DMS153 treated with DMSO at 0.1 percent for 48 hours (cell line): Measurements from ENCODE around the gene MCM7.

Experiments
- DNase-seq: peaks from one replicate; lab custom pipeline; 2025; ENCODE audit not compliant: unreplicated experiment; lab: John Stamatoyannopoulos, UW

MCM7 gene

DNA sequence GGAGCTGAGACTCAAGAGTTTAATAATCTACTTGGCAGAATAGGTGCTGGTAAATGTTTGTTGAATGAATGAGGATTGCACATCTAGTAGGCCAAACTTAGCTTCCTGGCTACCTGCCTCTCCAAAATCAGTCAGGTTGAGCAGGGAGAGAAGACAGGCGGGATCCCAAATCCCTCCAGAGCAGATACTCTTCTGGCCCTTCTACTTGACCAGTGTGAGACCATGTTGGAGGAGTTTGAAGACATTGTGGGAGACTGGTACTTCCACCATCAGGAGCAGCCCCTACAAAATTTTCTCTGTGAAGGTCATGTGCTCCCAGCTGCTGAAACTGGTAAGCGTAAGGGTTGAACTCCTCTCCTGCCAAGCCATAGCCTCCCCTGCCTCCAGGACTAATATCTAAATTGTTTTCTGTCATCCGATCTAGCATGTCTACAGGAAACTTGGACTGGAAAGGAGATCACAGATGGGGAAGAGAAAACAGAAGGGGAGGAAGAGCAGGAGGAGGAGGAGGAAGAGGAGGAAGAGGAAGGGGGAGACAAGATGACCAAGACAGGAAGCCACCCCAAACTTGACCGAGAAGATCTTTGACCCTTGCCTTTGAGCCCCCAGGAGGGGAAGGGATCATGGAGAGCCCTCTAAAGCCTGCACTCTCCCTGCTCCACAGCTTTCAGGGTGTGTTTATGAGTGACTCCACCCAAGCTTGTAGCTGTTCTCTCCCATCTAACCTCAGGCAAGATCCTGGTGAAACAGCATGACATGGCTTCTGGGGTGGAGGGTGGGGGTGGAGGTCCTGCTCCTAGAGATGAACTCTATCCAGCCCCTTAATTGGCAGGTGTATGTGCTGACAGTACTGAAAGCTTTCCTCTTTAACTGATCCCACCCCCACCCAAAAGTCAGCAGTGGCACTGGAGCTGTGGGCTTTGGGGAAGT is 23.4 kb upstream of the MCM7 start:
- no peak for DNase-seq

GRCh38 chr7:100122568-100122967 is 21.4 kb upstream of the MCM7 start:
- no peak for DNase-seq

- DNase-seq = peak; percentile 91
These were observed 20.9 kb upstream of the MCM7 start for GRCh38 chr7:100122067-100122466.

GRCh38 chr7:100120733-100121036 is 19.5 kb upstream of the MCM7 start:
- DNase-seq = no peak

DNA sequence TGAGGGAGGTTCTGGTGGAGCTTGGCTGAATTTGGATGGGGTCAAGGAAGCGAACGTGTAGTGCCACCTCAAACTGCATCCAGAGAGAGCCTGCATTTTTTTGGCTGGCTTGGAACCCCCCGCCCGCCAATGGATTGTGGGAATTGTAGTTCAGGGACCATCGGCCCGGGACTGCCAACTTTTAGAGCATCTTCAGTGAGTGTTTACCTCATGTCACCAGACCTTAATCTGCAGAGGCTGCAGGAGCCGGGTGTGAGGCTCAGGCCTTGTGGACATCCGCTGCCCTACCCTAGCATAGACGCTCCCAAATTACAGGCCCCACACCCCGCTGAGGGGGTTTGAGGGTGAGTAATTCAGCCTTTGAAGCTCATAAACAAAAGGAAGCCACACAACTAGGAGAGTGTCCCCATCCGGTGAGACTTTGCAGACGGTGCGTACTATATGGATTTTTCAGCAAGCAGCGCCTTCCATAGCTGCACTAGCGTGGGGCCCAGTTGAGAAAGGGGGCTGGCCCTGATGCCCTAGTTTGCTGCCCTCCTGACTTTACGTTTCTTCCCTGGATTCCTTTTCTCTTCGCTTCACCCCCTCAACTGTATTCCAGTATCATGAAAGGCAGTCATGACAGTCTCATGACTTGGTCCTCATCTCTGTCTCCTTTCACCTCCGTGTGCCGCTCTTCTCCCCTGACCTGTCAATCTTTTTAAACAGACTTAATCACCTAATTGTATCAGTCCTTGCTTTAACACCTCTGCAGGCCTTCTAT is 19.0 kb upstream of the MCM7 start:
- DNase-seq = peak; percentile 31

- peak; percentile 93 for DNase-seq
These were observed 18.1 kb upstream of the MCM7 start, which contains the start of the genes CNPY4 and TAF6 for GRCh38 chr7:100119072-100119969. TSS of gene CNPY4 (plus strand) at chr7:100119634. CDS start at chr7:100119745, 111 bp downstream. TSS of gene TAF6 (minus strand) at chr7:100119358. CDS start at chr7:100114209, 5,149 bp downstream.

- no peak for DNase-seq
These were observed 17.3 kb upstream of the MCM7 start for GRCh38 chr7:100118388-100119071.

- no peak for DNase-seq
These were observed 13.8 kb upstream of the MCM7 start for GRCh38 chr7:100115026-100115425.

DNA sequence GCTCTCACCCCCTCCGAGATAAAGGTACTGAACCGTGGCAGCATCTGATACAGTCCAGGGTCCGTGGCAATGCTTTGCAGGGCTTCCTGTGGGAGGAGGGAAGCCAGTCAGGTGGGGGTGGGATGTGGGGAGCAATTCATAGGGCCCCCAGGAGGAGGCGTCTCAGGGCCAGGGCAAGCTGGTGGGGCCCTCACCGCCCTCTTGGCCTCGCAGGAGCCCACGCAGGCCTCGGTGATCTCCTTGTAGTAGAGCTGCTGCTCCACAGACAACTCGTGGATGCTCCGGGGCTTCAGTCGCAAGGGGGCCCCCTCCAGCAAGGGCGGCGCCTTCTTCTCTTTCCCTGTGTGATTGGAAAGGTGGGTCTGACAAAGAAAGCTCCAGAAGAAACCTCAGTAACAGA is 10.7 kb upstream of the MCM7 start:
- DNase-seq = no peak

GRCh38 chr7:100111156-100111555 is 10.0 kb upstream of the MCM7 start:
- DNase-seq = no peak

- DNase-seq = no peak
These were observed 8.4 kb upstream of the MCM7 start for GRCh38 chr7:100109521-100110163.

GRCh38 chr7:100107890-100108289 is 6.7 kb upstream of the MCM7 start:
- DNase-seq = no peak

DNA sequence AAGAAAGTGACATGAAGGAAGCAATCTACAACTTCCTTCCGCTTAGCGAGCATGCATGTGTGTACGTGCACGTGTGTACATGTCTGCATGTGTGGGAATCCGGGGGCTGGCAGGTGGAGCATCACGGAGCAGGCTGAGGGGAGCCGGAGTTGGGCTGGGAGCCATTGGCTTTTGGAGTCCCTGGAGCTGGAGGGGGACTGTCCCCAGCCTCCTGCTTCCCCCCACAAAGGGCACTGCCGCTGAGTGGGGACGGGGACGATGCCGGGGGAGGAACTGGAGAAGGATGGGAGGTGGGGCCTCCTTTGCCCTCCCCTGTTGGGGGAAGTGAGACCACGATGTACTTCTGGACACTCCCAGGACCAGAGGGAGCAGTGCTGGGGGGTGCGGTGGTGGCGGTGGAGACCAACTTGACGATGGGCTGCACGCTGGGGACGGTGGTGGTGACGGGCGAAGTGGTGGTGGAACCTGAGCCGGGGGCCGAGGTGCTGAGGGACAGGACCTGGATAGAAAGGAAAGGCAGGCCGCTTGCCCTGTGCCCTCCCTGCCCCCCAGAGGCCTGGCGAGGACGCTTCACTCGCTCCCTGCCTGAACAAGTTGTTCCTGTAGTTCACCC is 6.0 kb upstream of the MCM7 start:
- no peak for DNase-seq

- DNase-seq = no peak
These were observed 5.4 kb upstream of the MCM7 start for GRCh38 chr7:100106633-100107032.

- DNase-seq = no peak
These were observed 4.3 kb upstream of the MCM7 start for GRCh38 chr7:100105534-100105933.

DNA sequence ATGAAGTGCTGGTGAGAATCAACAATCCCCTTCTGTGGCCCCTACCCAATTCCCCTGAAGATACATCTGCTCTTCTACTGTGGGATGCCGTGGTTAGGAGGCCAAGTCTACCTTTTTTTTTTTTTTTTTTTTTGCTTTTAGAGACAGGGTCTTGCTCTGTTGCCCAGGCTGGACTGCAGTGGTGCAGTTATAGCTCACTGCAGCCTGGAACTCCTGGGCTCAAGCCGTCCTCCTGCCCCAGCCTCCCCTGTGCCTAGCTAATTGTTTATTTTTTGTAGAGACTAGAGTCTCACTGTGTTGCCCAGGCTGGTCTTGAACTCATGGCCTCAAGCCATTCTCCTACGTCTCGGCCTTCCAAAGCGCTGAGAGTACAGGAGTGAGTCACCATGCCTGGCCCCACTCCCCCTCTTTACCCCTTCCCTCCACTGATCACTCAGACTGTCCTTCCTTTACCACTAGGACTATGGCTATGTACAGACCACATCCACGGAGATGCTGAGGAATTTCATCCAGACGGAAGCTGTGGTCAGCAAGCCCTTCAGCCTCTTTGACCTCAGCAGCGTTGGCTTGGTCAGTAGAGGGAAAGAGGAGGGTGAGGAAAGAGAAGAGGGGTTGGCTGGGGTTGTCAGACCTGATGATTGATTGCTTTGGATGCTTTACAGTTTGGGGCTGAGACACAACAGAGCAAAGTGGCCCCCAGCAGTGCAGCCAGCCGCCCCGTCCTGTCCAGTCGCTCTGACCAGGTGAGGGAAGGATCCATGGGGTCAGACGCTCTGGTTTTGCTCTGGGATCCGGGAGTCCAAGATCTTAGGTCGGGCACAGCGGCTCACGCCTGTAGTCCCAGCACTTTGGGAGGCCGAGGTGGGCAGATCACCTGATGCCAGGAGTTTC is 2.0 kb upstream of the MCM7 start:
- DNase-seq = no peak

DNA sequence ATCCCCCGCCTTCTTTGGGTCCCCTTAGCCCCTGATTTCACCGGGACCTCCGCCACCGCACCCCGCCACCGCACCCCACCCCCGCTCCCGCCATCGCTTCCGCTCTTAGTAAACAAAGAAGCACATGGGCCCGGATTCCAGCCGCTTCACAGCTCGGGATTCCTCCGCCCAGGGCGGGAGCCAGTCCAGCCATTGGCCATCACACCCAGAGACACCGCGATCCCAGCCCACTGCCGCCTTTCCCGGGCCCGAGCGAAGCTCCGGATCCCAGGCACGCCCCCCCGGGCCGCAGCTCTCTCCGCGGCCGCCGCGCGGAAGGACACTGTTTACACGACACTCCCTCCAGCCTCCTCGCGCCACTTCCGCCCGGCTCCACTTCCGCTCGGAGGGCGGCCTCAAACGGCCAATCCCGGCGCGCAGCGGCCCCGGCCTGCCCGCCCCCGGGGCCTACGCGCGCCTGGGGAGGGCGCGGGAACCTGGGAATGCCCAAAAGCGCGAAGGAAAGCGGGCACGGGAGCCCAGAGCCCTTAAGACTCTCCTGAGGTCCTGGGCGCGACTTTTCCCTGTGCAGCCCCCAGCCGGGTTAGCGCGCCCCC is 679 bp downstream of the MCM7 start:
- peak; percentile 79 for DNase-seq

DNA sequence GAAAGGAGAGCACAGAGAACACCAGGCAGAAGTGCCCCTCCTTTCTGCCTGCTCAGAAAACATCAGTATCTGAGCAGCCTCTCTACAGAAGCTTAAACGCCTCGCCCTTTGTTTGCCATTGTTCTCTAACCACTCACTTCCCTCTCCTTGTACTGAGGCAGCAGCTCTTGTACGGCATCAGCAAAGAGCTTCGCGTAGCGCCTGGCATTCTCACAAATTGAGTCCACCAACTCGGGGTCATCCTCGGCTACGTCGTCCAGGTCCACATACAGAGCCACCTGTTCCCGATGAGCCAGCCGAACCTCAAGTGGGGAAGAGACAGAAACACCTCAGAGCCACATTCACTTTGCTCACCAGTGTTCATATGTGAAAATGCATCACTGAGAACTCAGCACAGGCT is 1.7 kb downstream of the MCM7 start:
- no peak for DNase-seq
